ENCODE measurements around the gene SEMA5A.

DNA sequence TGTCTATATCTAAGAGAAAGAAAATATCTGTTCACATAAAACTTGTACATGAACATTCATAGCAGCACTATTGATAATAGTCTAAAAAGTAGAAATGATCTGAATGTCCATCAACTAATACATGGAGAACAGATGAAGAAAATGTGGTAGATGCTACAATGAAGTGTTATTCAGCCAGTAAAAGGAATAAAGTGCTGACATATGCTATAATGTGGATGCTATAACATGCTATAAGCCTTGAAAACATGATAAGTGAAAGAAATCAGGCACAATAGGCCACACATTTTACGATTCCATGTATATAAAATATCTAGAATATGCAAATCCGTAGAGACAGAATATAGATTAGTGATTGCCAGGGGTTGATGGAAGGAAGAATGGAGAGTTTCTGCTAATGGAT is 146.8 kb downstream of the SEMA5A start:
- TF ChIP-seq GATA2 (IDR thresholded peaks at IDR 0.05; ENCODE audit: low read depth, low read length) (no peak), GATA3 (IDR thresholded peaks at IDR 0.05; ENCODE audit: low read depth, low read length) (no peak)

Measured in SH-SY5Y (cell line).